HS-5 (cell line): Measurements from ENCODE around the gene SFXN1.
"Not testable (repeated sequence)": the region's sequence is repeated elsewhere in the genome, so short reads cannot be mapped to it uniquely, and the experiment has no call there.

Experiments used
- DNase-seq: peaks from one replicate; pipeline ENCODE4 v3.0.0-alpha.2; 2012; ENCODE audit warnings: low read depth

SFXN1 gene

GRCh38 chr5:175478384-175479124 lies at the start of gene SFXN1:
Gene SFXN1 (plus strand): TSS chr5:175478560. CDS start chr5:175492104, 13,544 bp downstream.
- peak; percentile 34 for DNase-seq

- no peak for DNase-seq
Observed at GRCh38 chr5:175434800-175435199, 43.6 kb upstream of the SFXN1 start.

GRCh38 chr5:175436359-175436758 lies 42.0 kb upstream of the SFXN1 start:
- no peak for DNase-seq

GRCh38 chr5:175438234-175438857 lies 40.0 kb upstream of the SFXN1 start:
- no peak for DNase-seq

GRCh38 chr5:175443514-175444059 lies 34.8 kb upstream of the SFXN1 start:
- DNase-seq, result no peak

GRCh38 chr5:175444060-175444904 lies 34.1 kb upstream of the SFXN1 start, which contains the start of gene DRD1:
Gene DRD1 (minus strand): TSS chr5:175444182. CDS start chr5:175443099, 1,083 bp downstream.
- DNase-seq, result no peak

- no peak for DNase-seq
Observed at GRCh38 chr5:175444905-175445456, 33.4 kb upstream of the SFXN1 start.

GRCh38 chr5:175446378-175446777 lies 32.0 kb upstream of the SFXN1 start:
- DNase-seq, result not testable (repeated sequence)

GRCh38 chr5:175447571-175447970 lies 30.8 kb upstream of the SFXN1 start:
- DNase-seq, result no peak

GRCh38 chr5:175448276-175448675 lies 30.1 kb upstream of the SFXN1 start:
- DNase-seq, result no peak

GRCh38 chr5:175452166-175452565 lies 26.2 kb upstream of the SFXN1 start:
- no peak for DNase-seq

- not testable (repeated sequence) for DNase-seq
Observed at GRCh38 chr5:175454338-175454737, 24.0 kb upstream of the SFXN1 start.

GRCh38 chr5:175456105-175456742 lies 22.1 kb upstream of the SFXN1 start:
- no peak for DNase-seq

GRCh38 chr5:175457466-175457865 lies 20.9 kb upstream of the SFXN1 start:
- DNase-seq, result no peak

GRCh38 chr5:175460126-175460525 lies 18.2 kb upstream of the SFXN1 start:
- no peak for DNase-seq

GRCh38 chr5:175460552-175460951 lies 17.8 kb upstream of the SFXN1 start:
- DNase-seq, result no peak

- no peak for DNase-seq
Observed at GRCh38 chr5:175461370-175461769, 17.0 kb upstream of the SFXN1 start.

- DNase-seq, result no peak
Observed at GRCh38 chr5:175463641-175464040, 14.7 kb upstream of the SFXN1 start.

- DNase-seq, result no peak
Observed at GRCh38 chr5:175464074-175464941, 14.1 kb upstream of the SFXN1 start.

GRCh38 chr5:175464942-175465233 lies 13.5 kb upstream of the SFXN1 start:
- DNase-seq, result no peak

- no peak for DNase-seq
Observed at GRCh38 chr5:175465282-175465681, 13.1 kb upstream of the SFXN1 start.
